HepG2 (cell line): ENCODE measurements around the gene BHLHE23. TPM values are rescaled to one million over a fixed set of nuclear protein-coding genes. Genes with fewer than 3 reads are reported as not detected.

Experiments
- ATAC-seq: fragments of 200-7000 bp; cut with Tn5 transposase; 3 replicates; pipeline ENCODE4 v1.9.1; 2020; ENCODE audit warnings: mild to moderate bottlenecking, moderate library complexity
- BruUV-seq: library from RNA; stranded (reverse); fragments of 400-500 nt; replicated peaks from 2 replicates; lab custom pipeline; 2021; lab: Mats Ljungman, UMichigan
- CTCF ChIA-PET: fragments of 300-600 bp; formaldehyde crosslinking; extraction: SDS; loops from one replicate; lab custom pipeline; 2021; ENCODE audit warnings: low total read pairs, inconsistent platforms, low intra/inter-chr PET ratio; lab: Yijun Ruan, JAX
- POLR2A ChIA-PET: fragments of 350-600 bp; sonication (Branson Sonifier 250); formaldehyde crosslinking; loops from one replicate; lab custom pipeline; 2020; ENCODE audit warnings: antibody characterized with exemption, inconsistent platforms; lab: Yijun Ruan, JAX
- DNase-seq: peaks from one replicate; pipeline ENCODE4 v3.0.0-alpha.2; 2015; ENCODE audit warnings: low spot score
- FAIRE-seq: peaks from 3 replicates; lab custom pipeline; 2011; peaks lifted over from hg19 to GRCh38; lab: Jason Lieb, UNC
- H2AFZ ChIP-seq: one replicate; pipeline ENCODE4 v1.6.1; 2011; ENCODE audit warnings: low read length, inconsistent platforms
- H3K27ac ChIP-seq: fragments of 300-600 bp; 3 replicates; pipeline ENCODE4 v1.8.0; 2011; ENCODE audit warnings: mixed run types, mild to moderate bottlenecking, mixed read lengths, low read length, inconsistent platforms; ENCODE audit not compliant: insufficient read depth; ENCODE audit errors: extremely low read length
- H3K27me3 ChIP-seq, 2 experiments: fragments of 200-600 bp in 1 of 2; 2 replicates in 1 of 2; 3 replicates in 1 of 2; pipeline versions ENCODE4 v1.6.0 to v1.8.0; 2011; ENCODE audit warnings: low read length in 2 of 2, mild to moderate bottlenecking in 2 of 2, moderate library complexity in 2 of 2, inconsistent platforms in 1 of 2; ENCODE audit not compliant: insufficient read depth in 2 of 2, control insufficient read depth in 1 of 2
- H3K36me3 ChIP-seq, 2 experiments: fragments of 200-600 bp in 1 of 2; replicated peaks in 1 of 2; 2 replicates in 1 of 2; 3 replicates in 1 of 2; pipeline versions ENCODE4 v1.5.1 to v1.8.0; 2011; ENCODE audit warnings: low read length in 2 of 2, inconsistent platforms in 1 of 2; ENCODE audit not compliant: insufficient read depth in 2 of 2, control insufficient read depth in 1 of 2
- H3K4me1 ChIP-seq: 2 replicates; pipeline ENCODE4 v1.5.1; 2012; ENCODE audit warnings: low read length, inconsistent platforms; ENCODE audit not compliant: insufficient read depth
- H3K4me2 ChIP-seq: 2 replicates; pipeline ENCODE4 v1.6.0; 2011; ENCODE audit warnings: low read depth, low read length, inconsistent platforms
- H3K4me3 ChIP-seq, 3 experiments: fragments of 200-600 bp in 1 of 3; sonication (generic), shearing (Covaris generic) in 1 of 3; replicated peaks in 1 of 3; 2 replicates each; pipeline ENCODE4 v1.5.1; 2011 to 2016; ENCODE audit warnings: low read length in 3 of 3, inconsistent platforms in 2 of 3, low read depth in 2 of 3, mild to moderate bottlenecking in 2 of 3, control low read depth in 1 of 3, mixed read lengths in 1 of 3; ENCODE audit not compliant: insufficient read depth in 1 of 3
- H3K79me2 ChIP-seq: one replicate; pipeline ENCODE4 v1.6.1; 2011; ENCODE audit warnings: low read length, inconsistent platforms; ENCODE audit not compliant: insufficient read depth
- H3K9ac ChIP-seq: 2 replicates; pipeline ENCODE4 v1.6.0; 2011; ENCODE audit warnings: mild to moderate bottlenecking, low read depth, low read length, inconsistent platforms; ENCODE audit not compliant: insufficient read depth
- H3K9me3 ChIP-seq: 2 replicates; pipeline ENCODE4 v1.5.1; 2012; ENCODE audit warnings: mild to moderate bottlenecking, low read length
- H4K20me1 ChIP-seq: 2 replicates; pipeline ENCODE4 v1.6.0; 2011; ENCODE audit warnings: inconsistent platforms, mild to moderate bottlenecking, low read length, moderate library complexity; ENCODE audit not compliant: insufficient read depth
- CSRNP1 ChIP-seq: sonication (generic); formaldehyde crosslinking; IDR thresholded peaks from 2 replicates; pipeline ENCODE4 v1.8.1; 2023; ENCODE audit warnings: mild to moderate bottlenecking, missing genetic modification reagents
- ETV5 ChIP-seq: IDR thresholded peaks from 2 replicates; pipeline ENCODE4 v1.6.1; 2018; ENCODE audit warnings: missing biosample characterization, missing genetic modification reagents, inconsistent platforms, borderline replicate concordance
- GLI4 ChIP-seq: sonication (generic); formaldehyde crosslinking; IDR thresholded peaks from 2 replicates; pipeline ENCODE4 v1.5.1; 2020; ENCODE audit warnings: missing genetic modification reagents, mild to moderate bottlenecking, moderate library complexity, borderline replicate concordance
- MTA1 ChIP-seq: sonication (generic); formaldehyde crosslinking; IDR thresholded peaks from 2 replicates; pipeline ENCODE4 v1.4.0; 2020; ENCODE audit warnings: missing genetic modification reagents, mild to moderate bottlenecking, borderline replicate concordance
- NR2C2 ChIP-seq: sonication (generic); formaldehyde crosslinking; IDR thresholded peaks from 2 replicates; pipeline ENCODE4 v1.4.0; 2020; ENCODE audit warnings: missing genetic modification reagents, mild to moderate bottlenecking, moderate library complexity, borderline replicate concordance
- PRDM15 ChIP-seq: sonication (generic); formaldehyde crosslinking; IDR thresholded peaks from 2 replicates; pipeline ENCODE4 v1.4.0; 2020; ENCODE audit warnings: missing genetic modification reagents
- ZC3H13 ChIP-seq: sonication (generic); formaldehyde crosslinking; IDR thresholded peaks from 2 replicates; pipeline ENCODE4 v1.8.1; 2023; ENCODE audit warnings: mild to moderate bottlenecking, missing genetic modification reagents, moderate library complexity
- ZNF547 ChIP-seq: sonication (generic); formaldehyde crosslinking; IDR thresholded peaks from 2 replicates; pipeline ENCODE4 v1.5.1; 2020; ENCODE audit warnings: mild to moderate bottlenecking, missing genetic modification reagents
- ZNF740 ChIP-seq: sonication (generic); formaldehyde crosslinking; IDR thresholded peaks from 2 replicates; pipeline ENCODE4 v1.4.0; 2020; ENCODE audit warnings: missing genetic modification reagents
- WGBS: methylation state at CpG from one replicate; pipeline ENCODE4 v1.1.6; 2017; ENCODE audit warnings: low lambda C conversion rate; 5-methylcytosine and 5-hydroxymethylcytosine counted together
- in situ Hi-C: cut with HindIII; loops from 2 replicates; pipeline ENCODE4 v1.10.0; 2017; ENCODE audit warnings: low pct_unique_long_range_greater_than_20kb; ENCODE audit not compliant: extremely low pct_ligation_motif_present
- intact Hi-C: fragments of 100-400 bp; cut with micrococcal nuclease; formaldehyde crosslinking; loops from one replicate; pipeline ENCODE4 v1.10.0; 2022; ENCODE audit not compliant: unreplicated experiment
- polyA plus RNA-seq, 8 experiments: library from polyadenylated mRNA; depleted of rRNA in 3 of 8; stranded (reverse) in 7 of 8; unstranded in 1 of 8; fragments of >200 nt; fragmentation: Illumina TruSeq in 4 of 8; extraction: Trizol in 4 of 8; gene quantifications; 2 replicates each; pipeline versions ENCODE4 v1.2.1 to v1.2.3, GENCODE V29; 2011 to 2016; ENCODE audit warnings: low read depth in 4 of 8, missing spikeins in 1 of 8, mixed read lengths in 1 of 8; ENCODE audit not compliant: insufficient read depth in 1 of 8
- total RNA-seq, 5 experiments: library from RNA; depleted of rRNA; stranded (reverse); fragments of >200 nt; fragmentation: Illumina TruSeq; extraction: Trizol; gene quantifications; 2 replicates each; pipeline ENCODE4 v1.2.3, GENCODE V29; 2016; ENCODE audit warnings: low read depth in 1 of 5
- TF ChIP-seq, protein P1 (sequence below): sonication (generic); formaldehyde crosslinking; IDR thresholded peaks from 2 replicates; pipeline ENCODE4 v1.5.1; 2020; ENCODE audit warnings: missing genetic modification reagents, mild to moderate bottlenecking, borderline replicate concordance

Gene BHLHE23
- total and polyA plus RNA-seq, 2 of the 13 experiments (the other 11 are each of a cell fraction or from before 2014, with no cell fraction given), result not detected

DNA sequence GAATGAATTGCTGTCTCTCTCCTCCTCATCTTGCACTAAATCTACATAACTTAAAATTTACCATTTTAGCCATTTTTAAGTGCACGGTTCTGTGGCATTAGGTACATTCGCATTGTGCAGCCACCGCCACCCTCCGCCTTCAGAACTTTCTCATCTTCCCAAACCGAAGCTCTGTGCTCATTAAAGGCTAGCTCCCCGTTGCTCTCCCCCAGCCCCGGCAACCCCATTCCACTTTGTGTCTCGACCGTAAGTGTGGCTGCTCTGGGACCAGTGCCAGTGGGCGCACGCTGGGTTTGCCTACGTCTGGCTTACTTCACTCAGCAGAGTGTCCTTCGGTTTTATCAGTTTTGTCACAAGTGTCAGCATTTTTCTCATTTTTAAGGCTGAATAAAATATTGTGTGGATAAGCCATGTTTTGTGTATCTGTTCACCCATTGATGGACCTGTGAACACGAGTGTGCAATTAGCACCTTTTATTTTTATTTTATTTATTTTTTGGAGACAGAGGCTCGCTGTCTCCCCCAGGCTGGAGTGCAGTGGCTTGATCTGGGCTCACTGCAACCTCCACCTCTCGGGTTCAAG is 37.5 kb downstream of the BHLHE23 start (continued):
- TF ChIP-seq ZC3H13 (CRISPR knock-in tag) (no peak; the same call in 1 of the 2 replicates), NR2C2 (no peak)

DNA sequence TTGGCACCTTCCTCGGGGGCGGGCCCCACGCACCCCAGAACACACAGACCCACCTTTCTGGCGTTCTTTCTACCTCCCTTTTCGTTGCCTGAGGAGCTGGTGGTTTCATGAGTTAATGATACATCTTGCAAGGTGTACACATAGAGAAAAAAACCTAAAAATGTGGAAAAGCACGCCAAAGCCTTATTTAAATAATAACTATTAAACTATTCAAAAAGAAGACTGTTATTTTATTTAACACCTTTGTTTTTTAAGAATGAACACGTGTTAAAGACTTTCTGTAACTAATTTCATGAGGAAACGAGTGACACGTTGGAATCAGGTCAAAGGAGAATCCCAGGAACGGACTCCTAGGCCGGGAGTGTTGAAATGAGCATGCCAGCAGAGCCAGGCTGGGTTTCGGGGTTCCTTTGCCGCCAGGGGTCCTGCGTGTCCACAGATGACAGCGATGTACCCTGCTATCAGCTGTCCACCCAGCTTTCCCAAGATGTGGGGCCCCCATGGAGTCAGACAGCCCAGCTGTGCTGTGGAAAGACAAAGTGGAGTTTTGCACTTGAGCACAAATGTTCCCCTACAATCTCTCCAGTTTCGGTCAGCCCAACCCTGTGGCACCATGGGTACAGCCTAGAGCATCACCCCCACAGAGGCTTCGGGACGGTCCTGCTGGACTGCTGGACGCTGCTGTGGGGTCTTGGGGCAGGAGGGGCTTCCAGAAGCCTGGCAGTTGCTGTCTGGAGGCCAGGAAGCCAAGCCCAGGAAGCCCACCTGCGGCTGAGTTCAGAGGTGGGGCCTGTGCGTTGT is 38.2 kb downstream of the BHLHE23 start:
- in situ Hi-C loops, result no loop called here
- intact Hi-C loops, result no loop called here
- H4K20me1 ChIP-seq, result peaks cover 47% of the 10 kb centered on the region; the same call in 1 of the 2 replicates
- H3K36me3 ChIP-seq, result peaks cover 31 to 32% of the 10 kb centered on the region in 2 experiments
- POLR2A ChIA-PET, result interaction anchor here (1.0 to 2.8 kb wide), 2 partner anchors 20 to 31 kb away, joined by 3 to 20 read pairs; partner anchors contain the start of gene GID8
- H3K4me1 ChIP-seq, result peaks cover 45% of the 10 kb centered on the region
- no peaks in the 10 kb centered on the region for H3K79me2 ChIP-seq
- no TSS peak for BruUV-seq
- H3K27ac ChIP-seq, result peak overlapping the region; percentile 2
- 47% methylated on average over 21 of the region's 21 CpGs for WGBS
- FAIRE-seq, result peak; percentile 71
- peaks cover 9 to 26% of the 10 kb centered on the region in 2 experiments; a peak in 4 of 5 replicates for H3K27me3 ChIP-seq
- no peak for DNase-seq
- CTCF ChIA-PET, result no interaction called here
- H3K4me2 ChIP-seq, result no peak overlapping the region
- no peak for ATAC-seq
- H2AFZ ChIP-seq, result no peak overlapping the region
- H3K9ac ChIP-seq, result no peak overlapping the region
- no peaks in the 10 kb centered on the region for H3K9me3 ChIP-seq
- no peak overlapping the region for H3K4me3 ChIP-seq
- TF ChIP-seq ZNF547 (CRISPR knock-in tag) (0 out of 2 replicates have a peak, but pooled peaks have one; percentile 39), PRDM15 (CRISPR knock-in tag) (peak; percentile 56; the same call in 1 of the 2 replicates), CSRNP1 (CRISPR knock-in tag) (peak; percentile 41), MTA1 (CRISPR knock-in tag) (peak; percentile 63; the same call in 1 of the 2 replicates), ZNF740 (0 out of 2 replicates have a peak, but pooled peaks have one; percentile 60), ETV5 (CRISPR knock-in tag) (0 out of 2 replicates have a peak, but pooled peaks have one; percentile 23), GLI4 (CRISPR knock-in tag) (0 out of 2 replicates have a peak, but pooled peaks have one; percentile 76)
- TF ChIP-seq, protein P1, sequence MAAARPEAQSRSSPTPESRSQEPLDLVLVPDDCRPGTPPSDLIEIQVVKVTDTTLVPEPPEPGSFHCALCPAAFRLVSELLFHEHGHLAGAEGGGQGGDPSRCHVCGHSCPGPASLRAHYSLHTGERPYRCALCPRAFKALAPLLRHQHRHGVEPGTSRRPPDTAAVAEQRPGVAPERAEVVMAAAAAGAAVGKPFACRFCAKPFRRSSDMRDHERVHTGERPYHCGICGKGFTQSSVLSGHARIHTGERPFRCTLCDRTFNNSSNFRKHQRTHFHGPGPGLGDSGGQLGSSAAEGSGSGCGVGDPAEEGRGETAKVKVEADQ (CRISPR knock-in tag), result 0 out of 2 replicates have a peak, but pooled peaks have one; percentile 50
